NCI-H187 (cell line): ENCODE measurements around the gene CCNA2.

ENCODE experiments used
- DNase-seq, 2 experiments: peaks; one replicate each; lab custom pipeline; 2025; lab: John Stamatoyannopoulos, UW

CCNA2 gene

GRCh38 chr4:121773883-121774282 is 49.8 kb downstream of the CCNA2 start:
- DNase-seq, result no peak

- no peak for DNase-seq
Measured at GRCh38 chr4:121771869-121772268, 51.8 kb downstream of the CCNA2 start.

GRCh38 chr4:121769341-121769740 is 54.3 kb downstream of the CCNA2 start:
- no peak for DNase-seq

GRCh38 chr4:121767166-121767565 is 56.5 kb downstream of the CCNA2 start:
- DNase-seq, result no peak
